B cell (primary cell): ENCODE results near the gene AGR3. TPM values are rescaled to one million over a fixed set of nuclear protein-coding genes. Genes with fewer than 3 reads are reported as not detected.

Source experiments
- ATAC-seq: fragments of 200-7000 bp; cut with Tn5 transposase; one replicate; pipeline ENCODE4 v1.10.0; 2021; ENCODE audit warnings: low read depth, mild to moderate bottlenecking, moderate number of reproducible peaks, moderate library complexity
- CTCF ChIA-PET: fragments of 350-600 bp; sonication (Branson Sonifier 250); formaldehyde crosslinking; loops from one replicate; lab custom pipeline; 2021; ENCODE audit warnings: antibody characterized with exemption, inconsistent platforms; lab: Charles Lee
- POLR2A ChIA-PET: fragments of 350-600 bp; sonication (Branson Sonifier 250); formaldehyde crosslinking; loops from one replicate; lab custom pipeline; 2021; ENCODE audit warnings: antibody characterized with exemption; lab: Charles Lee
- DNase-seq: peaks from one replicate; pipeline ENCODE4 v3.0.0; 2013
- H2AFZ ChIP-seq: 2 replicates; pipeline ENCODE4 v1.6.1; 2012; ENCODE audit warnings: mild to moderate bottlenecking, low read depth, low read length; ENCODE audit not compliant: insufficient read depth, poor library complexity, severe bottlenecking
- H3K27ac ChIP-seq, 2 donors: 1 replicate in 1 of 2; 2 replicates in 1 of 2; pipeline ENCODE4 v1.5.1; 2012 to 2013; ENCODE audit warnings: low read length in 2 of 2, mild to moderate bottlenecking in 2 of 2, moderate library complexity in 1 of 2
- H3K27me3 ChIP-seq, 4 experiments: fragments of 200-600 bp in 1 of 4; sonication (generic) in 1 of 4; replicated peaks in 1 of 4; 1 replicate in 2 of 4; 2 replicates in 2 of 4; pipeline versions ENCODE4 v1.6.1 to v1.7.0; 2013 to 2016; ENCODE audit warnings: low read length in 3 of 4, mild to moderate bottlenecking in 2 of 4, mixed read lengths in 1 of 4, moderate library complexity in 1 of 4; ENCODE audit not compliant: insufficient read depth in 4 of 4, control insufficient read depth in 3 of 4; ENCODE audit errors: control extremely low read depth in 1 of 4
- H3K36me3 ChIP-seq, 2 experiments: replicated peaks in 1 of 2; 1 replicate in 1 of 2; 2 replicates in 1 of 2; pipeline versions ENCODE4 v1.6.1 to v1.7.1; 2013; ENCODE audit warnings: low read length in 1 of 2; ENCODE audit not compliant: insufficient read depth in 2 of 2, control insufficient read depth in 1 of 2; ENCODE audit errors: control extremely low read depth in 1 of 2, extremely low read depth in 1 of 2
- H3K4me1 ChIP-seq, 2 donors: fragments of 200-600 bp in 1 of 2; sonication (generic) in 1 of 2; 1 replicate in 1 of 2; 2 replicates in 1 of 2; pipeline versions ENCODE4 v1.5.1 to v1.6.1; 2013 to 2017; ENCODE audit warnings: low read length in 2 of 2; ENCODE audit not compliant: control insufficient read depth in 2 of 2, insufficient read depth in 2 of 2
- H3K4me2 ChIP-seq: replicated peaks from 2 replicates; pipeline ENCODE3; 2012; ENCODE audit warnings: mild to moderate bottlenecking, low read depth, low read length; ENCODE audit not compliant: poor library complexity, severe bottlenecking
- H3K4me3 ChIP-seq, 5 experiments: fragments of 200-600 bp in 1 of 5; sonication (generic) in 1 of 5; 1 replicate in 3 of 5; 2 replicates in 2 of 5; pipeline versions ENCODE4 v1.5.1 to v1.7.0; 2011 to 2016; ENCODE audit warnings: low read length in 4 of 5, mild to moderate bottlenecking in 4 of 5, low read depth in 2 of 5, control low read depth in 1 of 5, moderate library complexity in 1 of 5; ENCODE audit not compliant: insufficient read depth in 1 of 5; ENCODE audit errors: control extremely low read depth in 1 of 5, extremely low read depth in 1 of 5
- H3K79me2 ChIP-seq: fragments of 200-600 bp; sonication (generic); one replicate; pipeline ENCODE4 v1.6.0; 2016; ENCODE audit warnings: low read length; ENCODE audit not compliant: control insufficient read depth, insufficient read depth
- H3K9ac ChIP-seq: fragments of 200-600 bp; sonication (generic); 2 replicates; pipeline ENCODE4 v1.6.1; 2017; ENCODE audit warnings: mild to moderate bottlenecking, low read length, moderate library complexity
- H3K9me3 ChIP-seq, 3 donors: one replicate each; pipeline versions ENCODE4 v1.6.1 to v1.7.1; 2013; ENCODE audit warnings: low read length in 2 of 3; ENCODE audit not compliant: control insufficient read depth in 2 of 3, insufficient read depth in 1 of 3; ENCODE audit errors: control extremely low read depth in 1 of 3
- H4K20me1 ChIP-seq: 2 replicates; pipeline ENCODE4 v1.6.0; 2012; ENCODE audit warnings: mild to moderate bottlenecking, low read length; ENCODE audit not compliant: insufficient read depth, control insufficient read depth, poor library complexity, severe bottlenecking
- H3K27ac Mint-ChIP-seq: one replicate; pipeline ENCODE4 v1.8.0; 2021; ENCODE audit warnings: mixed read lengths
- H3K27me3 Mint-ChIP-seq: one replicate; pipeline ENCODE4 v1.8.0; 2021; ENCODE audit warnings: mixed read lengths
- H3K4me1 Mint-ChIP-seq: one replicate; pipeline ENCODE4 v1.8.0; 2021; ENCODE audit warnings: mixed read lengths
- H3K4me3 Mint-ChIP-seq: one replicate; pipeline ENCODE4 v1.8.0; 2021; ENCODE audit warnings: mixed read lengths
- H3K9me3 Mint-ChIP-seq: one replicate; pipeline ENCODE4 v1.8.0; 2022; ENCODE audit warnings: mixed read lengths; ENCODE audit not compliant: insufficient read depth
- CTCF ChIP-seq: fragments of 200-600 bp; IDR thresholded peaks from one replicate; pipeline ENCODE4 v1.8.0; 2022; ENCODE audit warnings: antibody characterized with exemption, mild to moderate bottlenecking
- EZH2 ChIP-seq: IDR thresholded peaks from 2 replicates; pipeline ENCODE4 v1.6.1; 2012; ENCODE audit warnings: borderline replicate concordance, low read depth, mild to moderate bottlenecking, moderate library complexity, low read length; ENCODE audit not compliant: insufficient read depth, poor library complexity, severe bottlenecking
- WGBS: methylation state at CpG from one replicate; pipeline ENCODE4 v1.1.5; 2013; ENCODE audit warnings: missing lambda C conversion rate; ENCODE audit not compliant: insufficient coverage; 5-methylcytosine and 5-hydroxymethylcytosine counted together
- intact Hi-C: fragments of 100-400 bp; cut with micrococcal nuclease; formaldehyde crosslinking; loops from one replicate; pipeline ENCODE4 v1.10.0; 2022
- polyA plus RNA-seq: library from polyadenylated mRNA; depleted of rRNA; stranded (reverse); fragments of >200 nt; gene quantifications from 2 replicates; pipeline ENCODE4 v1.2.3, GENCODE V29; 2012
- total RNA-seq, 2 donors: library from RNA; stranded (reverse); fragments of 120-200 nt in 1 of 2; gene quantifications; 1 replicate in 1 of 2; 2 replicates in 1 of 2; pipeline versions ENCODE4 v1.2.3 to v1.2.4, GENCODE V29; 2013 to 2022

AGR3 gene
- total and polyA plus RNA-seq, 2 donors (not counting 1 experiment from before 2014, with no cell fraction given): not detected

GRCh38 chr7:16916105-16916639 is 34.4 kb upstream of the AGR3 start:
- no peak overlapping the region for H2AFZ ChIP-seq
- TF ChIP-seq EZH2 (no peak), CTCF (no peak)
- 50% methylated on average over 1 of the region's 1 CpG for WGBS
- H3K4me3 Mint-ChIP-seq: no peak overlapping the region
- no peaks in the 10 kb centered on the region for H3K36me3 ChIP-seq
- no peak overlapping the region for H3K4me3 ChIP-seq
- no peak overlapping the region for H3K27ac ChIP-seq
- no peak overlapping the region for H3K27ac Mint-ChIP-seq
- peaks cover 0 to 6% (median 0%) of the 10 kb centered on the region in 3 donors for H3K9me3 ChIP-seq
- H3K79me2 ChIP-seq: no peaks in the 10 kb centered on the region
- H3K27me3 Mint-ChIP-seq: no peaks in the 10 kb centered on the region
- no peak for DNase-seq
- intact Hi-C loops: loop anchor here (5.0 kb wide), 1 partner anchor 159 kb away; no protein-coding TSS in a partner anchor
- no peak overlapping the region for H3K9ac ChIP-seq
- H3K4me1 Mint-ChIP-seq: peaks cover 10% of the 10 kb centered on the region
- no peak overlapping the region for H3K4me2 ChIP-seq
- POLR2A ChIA-PET: no interaction called here
- no peaks in the 10 kb centered on the region for H4K20me1 ChIP-seq
- no peaks in the 10 kb centered on the region for H3K27me3 ChIP-seq
- CTCF ChIA-PET: interaction anchor here (2.6 to 3.7 kb wide), 4 partner anchors 19 to 220 kb away, joined by 15 to 107 read pairs (median 38); no protein-coding TSS in a partner anchor
- H3K4me1 ChIP-seq: peaks cover 3 to 8% of the 10 kb centered on the region in 2 donors
- no peaks in the 10 kb centered on the region for H3K9me3 Mint-ChIP-seq
- no peak for ATAC-seq

GRCh38 chr7:16915405-16915804 is 33.6 kb upstream of the AGR3 start:
- Mint-ChIP-seq H3K27ac (no peak overlapping the region), H3K9me3 (peaks cover 4% of the 10 kb centered on the region), H3K4me3 (no peak overlapping the region), H3K4me1 (peaks cover 9% of the 10 kb centered on the region), H3K27me3 (no peaks in the 10 kb centered on the region)
- Histone ChIP-seq H4K20me1 (no peaks in the 10 kb centered on the region), H3K9ac (no peak overlapping the region), H3K27ac (no peak overlapping the region), H3K36me3 (no peaks in the 10 kb centered on the region), H3K79me2 (no peaks in the 10 kb centered on the region), H2AFZ (no peak overlapping the region), H3K4me3 (no peak overlapping the region), H3K4me2 (no peak overlapping the region), H3K27me3 (no peaks in the 10 kb centered on the region), H3K4me1 (peaks cover 3 to 8% of the 10 kb centered on the region in 2 donors), H3K9me3 (peaks cover 0 to 6% (median 0%) of the 10 kb centered on the region in 3 donors)
- DNase-seq (no peak), ATAC-seq (no peak)
- CTCF ChIA-PET: interaction anchor here (3.7 kb wide), 1 partner anchor 220 kb away, joined by 107 read pairs; no protein-coding TSS in a partner anchor
- POLR2A ChIA-PET: no interaction called here
- intact Hi-C loops: loop anchor here (5.0 kb wide), 1 partner anchor 158 kb away; no protein-coding TSS in a partner anchor
- WGBS: 100% methylated on average over 1 of the region's 4 CpGs
- TF ChIP-seq EZH2 (no peak), CTCF (no peak)
